ENCODE measurements around the gene ATP6V1B1.

The ATP6V1B1 gene

DNA sequence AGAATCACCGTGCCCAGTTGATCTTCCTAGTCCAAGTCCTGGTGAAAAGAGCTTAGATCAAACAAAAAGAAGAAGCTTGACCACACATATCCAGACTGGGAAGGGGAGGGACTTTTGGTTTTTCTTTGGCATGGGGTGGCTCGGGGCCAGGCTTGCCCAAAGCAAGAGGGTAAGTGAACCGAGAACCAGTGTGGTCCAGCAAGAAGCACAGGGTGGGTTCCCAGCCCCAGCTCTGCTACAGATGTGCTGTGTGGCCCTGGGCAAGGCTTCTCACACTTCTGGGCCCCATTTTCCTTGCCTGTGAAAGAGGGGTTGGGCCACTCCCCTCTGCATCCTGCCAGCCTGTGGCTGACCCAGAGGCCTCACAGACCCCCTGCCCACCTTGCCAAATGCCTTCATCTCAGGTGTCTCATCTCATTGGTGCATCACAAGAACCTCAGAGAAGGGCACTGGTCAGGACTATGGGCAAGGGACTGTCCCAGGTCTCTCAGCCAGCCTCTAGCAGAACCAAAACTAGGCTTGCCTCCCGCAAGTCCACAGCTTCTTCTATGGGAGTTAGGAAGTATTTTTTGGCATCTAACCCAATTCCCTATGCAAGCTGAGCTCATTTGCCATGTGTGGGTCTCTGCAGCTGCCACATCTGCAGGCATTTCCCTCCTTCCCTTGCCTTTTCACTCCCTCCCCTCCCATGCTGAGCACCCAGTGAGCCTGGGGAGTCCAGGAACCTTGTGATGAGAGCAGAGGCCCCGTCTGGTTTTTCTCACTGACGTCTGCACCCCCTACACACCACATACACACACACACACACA, 6.9 kb downstream of the ATP6V1B1 start:
- peaks cover 40% of the 10 kb centered on the region for H3K27me3 ChIP-seq (ENCODE audit: insufficient read depth, insufficient read length)
- peaks cover 31% of the 10 kb centered on the region for H3K4me1 ChIP-seq (ENCODE audit: insufficient read depth, insufficient read length)
- no peaks in the 10 kb centered on the region for H3K9me3 ChIP-seq (ENCODE audit: insufficient read depth, low read length)
- no peaks in the 10 kb centered on the region for H3K36me3 ChIP-seq (ENCODE audit: insufficient read depth, insufficient read length, low read length)
- no peak for DNase-seq (ENCODE audit: low read depth, low spot score)
- TF ChIP-seq ZNF274 (IDR thresholded peaks at IDR 0.05; ENCODE audit: low read depth, low read length) = no peak
- no peak overlapping the region for H3K4me3 ChIP-seq (ENCODE audit: insufficient read length, low read depth)
- H3K9ac ChIP-seq (ENCODE audit: insufficient read length, low read depth) = no peak overlapping the region

DNA sequence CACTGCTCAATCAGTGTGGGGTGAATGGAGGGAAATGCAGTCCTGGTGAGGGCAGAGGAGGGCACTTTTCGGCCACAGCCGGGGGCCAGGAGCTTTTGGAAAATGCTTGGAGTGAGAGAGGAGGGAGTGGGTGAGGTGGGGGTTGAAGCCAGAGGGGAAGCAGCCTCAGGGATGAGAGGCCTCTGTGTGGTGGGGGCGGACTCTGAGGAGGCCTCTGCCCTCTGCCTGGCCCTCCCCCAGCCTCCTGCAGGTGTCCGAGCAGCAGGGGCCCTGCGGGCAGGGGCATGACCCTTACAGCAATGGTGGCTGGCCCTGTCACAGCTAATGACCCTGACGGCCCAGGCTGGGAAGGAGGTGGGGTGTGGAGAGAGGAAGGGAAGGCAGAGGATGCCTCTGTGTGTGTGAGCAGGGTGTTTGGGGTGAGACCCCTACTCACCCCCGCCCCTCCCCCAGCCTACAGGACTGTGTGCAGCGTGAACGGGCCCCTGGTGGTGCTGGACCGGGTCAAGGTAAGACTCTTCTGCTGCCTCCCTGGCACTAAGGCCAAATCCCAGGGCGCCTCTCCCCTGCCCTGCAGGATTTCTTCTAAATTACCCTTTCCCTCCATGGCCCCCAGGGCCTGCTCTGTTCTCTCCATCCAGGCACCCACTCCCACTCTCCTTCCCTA, 7.6 kb downstream of the ATP6V1B1 start:
- Histone ChIP-seq H3K9ac (ENCODE audit: insufficient read length, low read depth) (peak overlapping the region; percentile 21), H3K36me3 (ENCODE audit: insufficient read depth, insufficient read length, low read length) (no peaks in the 10 kb centered on the region), H3K4me1 (ENCODE audit: insufficient read depth, insufficient read length) (peaks cover 31% of the 10 kb centered on the region), H3K4me3 (ENCODE audit: insufficient read length, low read depth) (no peak overlapping the region), H3K9me3 (ENCODE audit: insufficient read depth, low read length) (no peaks in the 10 kb centered on the region), H3K27me3 (ENCODE audit: insufficient read depth, insufficient read length) (peaks cover 47% of the 10 kb centered on the region)
- TF ChIP-seq YY1 (IDR thresholded peaks at IDR 0.05; ENCODE audit: insufficient read depth, insufficient read length) (no peak), SUZ12 (IDR thresholded peaks at IDR 0.05; ENCODE audit: extremely low read depth, insufficient read depth, insufficient read length) (no peak), ZNF274 (IDR thresholded peaks at IDR 0.05; ENCODE audit: low read depth, low read length) (no peak)
- DNase-seq (ENCODE audit: low read depth, low spot score) = no peak

DNA sequence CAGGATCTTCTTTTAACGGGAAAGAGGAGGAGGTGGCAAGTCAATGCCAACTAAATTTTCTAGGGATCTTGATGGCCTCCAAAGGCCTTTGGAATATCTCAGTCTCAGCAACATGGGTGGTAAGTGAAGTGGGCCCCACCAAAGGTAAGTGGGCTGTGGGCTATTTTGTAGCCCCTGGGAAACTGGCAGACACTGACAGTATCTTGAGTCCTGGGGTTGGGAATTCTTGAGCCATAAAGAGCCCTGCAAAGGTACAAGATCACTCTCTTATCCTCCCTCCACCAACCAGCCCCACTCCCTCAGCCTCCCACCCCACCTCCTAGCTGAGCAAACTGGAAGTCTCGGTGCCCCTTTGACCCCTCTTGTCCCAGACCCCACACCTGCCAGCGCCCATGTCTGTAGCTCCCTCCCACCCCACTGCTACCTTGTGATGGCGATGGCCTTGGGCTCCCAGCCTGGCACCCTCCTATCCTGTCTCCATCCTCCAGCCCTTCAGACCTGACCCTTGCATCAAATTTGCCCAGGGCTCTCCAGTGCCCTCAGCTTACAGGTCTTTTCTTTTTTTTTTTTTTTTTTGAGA, 8.5 kb downstream of the ATP6V1B1 start:
- TF ChIP-seq SUZ12 (IDR thresholded peaks at IDR 0.05; ENCODE audit: extremely low read depth, insufficient read depth, insufficient read length) = no peak
- TF ChIP-seq YY1 (IDR thresholded peaks at IDR 0.05; ENCODE audit: insufficient read depth, insufficient read length) = no peak
- TF ChIP-seq ZNF274 (IDR thresholded peaks at IDR 0.05; ENCODE audit: low read depth, low read length) = no peak
- DNase-seq (ENCODE audit: low read depth, low spot score) = no peak
- Histone ChIP-seq H3K36me3 (ENCODE audit: insufficient read depth, insufficient read length, low read length) (no peaks in the 10 kb centered on the region), H3K27me3 (ENCODE audit: insufficient read depth, insufficient read length) (peaks cover 55% of the 10 kb centered on the region), H3K9ac (ENCODE audit: insufficient read length, low read depth) (no peak overlapping the region), H3K4me3 (ENCODE audit: insufficient read length, low read depth) (no peak overlapping the region), H3K4me1 (ENCODE audit: insufficient read depth, insufficient read length) (peaks cover 26% of the 10 kb centered on the region), H3K9me3 (ENCODE audit: insufficient read depth, low read length) (no peaks in the 10 kb centered on the region)

- DNase-seq (ENCODE audit: low read depth, low spot score) = peak; percentile 65
- Histone ChIP-seq H3K4me1 (ENCODE audit: insufficient read depth, insufficient read length) (peaks cover 20% of the 10 kb centered on the region), H3K36me3 (ENCODE audit: insufficient read depth, insufficient read length, low read length) (no peaks in the 10 kb centered on the region), H3K4me3 (ENCODE audit: insufficient read length, low read depth) (no peak overlapping the region), H3K9ac (ENCODE audit: insufficient read length, low read depth) (no peak overlapping the region), H3K27me3 (ENCODE audit: insufficient read depth, insufficient read length) (peaks cover 35% of the 10 kb centered on the region), H3K9me3 (ENCODE audit: insufficient read depth, low read length) (no peaks in the 10 kb centered on the region)
- TF ChIP-seq SUZ12 (IDR thresholded peaks at IDR 0.05; ENCODE audit: extremely low read depth, insufficient read depth, insufficient read length) (no peak), YY1 (IDR thresholded peaks at IDR 0.05; ENCODE audit: insufficient read depth, insufficient read length) (no peak), ZNF274 (IDR thresholded peaks at IDR 0.05; ENCODE audit: low read depth, low read length) (no peak)
Measured at GRCh38 chr2:70946832-70947442, 11.2 kb downstream of the ATP6V1B1 start.

DNA sequence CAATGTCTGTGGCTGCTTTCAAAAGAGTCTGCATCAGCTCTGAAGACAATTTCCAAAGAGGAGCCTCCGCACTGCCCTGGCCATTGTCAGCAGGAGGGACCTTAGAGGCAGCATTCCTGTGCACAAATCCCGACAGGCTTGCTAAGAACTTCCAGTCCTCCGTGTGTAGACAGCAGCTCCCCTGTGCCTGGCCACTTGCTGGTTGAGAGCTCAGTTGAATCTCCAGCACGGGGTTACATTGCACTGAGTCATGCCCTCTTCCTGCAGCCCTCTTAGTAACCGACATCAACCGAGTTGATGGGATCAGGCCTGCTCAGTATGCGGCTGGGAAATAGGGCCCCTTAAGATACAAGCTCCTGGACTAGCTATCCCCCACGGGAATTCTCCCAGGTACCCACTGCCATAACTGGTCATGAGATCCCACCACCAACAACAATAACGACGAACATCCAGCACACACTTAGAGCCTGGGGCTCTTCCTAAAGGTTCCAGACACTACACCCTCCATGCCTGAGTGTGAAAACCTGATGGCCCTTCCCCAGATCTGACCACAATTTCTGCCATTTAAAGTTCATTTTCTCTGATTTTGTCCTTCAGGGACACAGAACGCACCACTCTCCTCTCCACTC, 12.0 kb downstream of the ATP6V1B1 start:
- no peaks in the 10 kb centered on the region for H3K36me3 ChIP-seq (ENCODE audit: insufficient read depth, insufficient read length, low read length)
- peaks cover 20% of the 10 kb centered on the region for H3K4me1 ChIP-seq (ENCODE audit: insufficient read depth, insufficient read length)
- H3K27me3 ChIP-seq (ENCODE audit: insufficient read depth, insufficient read length) = peaks cover 28% of the 10 kb centered on the region
- TF ChIP-seq YY1 (IDR thresholded peaks at IDR 0.05; ENCODE audit: insufficient read depth, insufficient read length) = no peak
- no peak for TF ChIP-seq ZNF274 (IDR thresholded peaks at IDR 0.05; ENCODE audit: low read depth, low read length)
- DNase-seq (ENCODE audit: low read depth, low spot score) = no peak
- peak overlapping the region; percentile 28 for H3K9ac ChIP-seq (ENCODE audit: insufficient read length, low read depth)
- no peak overlapping the region for H3K4me3 ChIP-seq (ENCODE audit: insufficient read length, low read depth)
- no peaks in the 10 kb centered on the region for H3K9me3 ChIP-seq (ENCODE audit: insufficient read depth, low read length)

DNA sequence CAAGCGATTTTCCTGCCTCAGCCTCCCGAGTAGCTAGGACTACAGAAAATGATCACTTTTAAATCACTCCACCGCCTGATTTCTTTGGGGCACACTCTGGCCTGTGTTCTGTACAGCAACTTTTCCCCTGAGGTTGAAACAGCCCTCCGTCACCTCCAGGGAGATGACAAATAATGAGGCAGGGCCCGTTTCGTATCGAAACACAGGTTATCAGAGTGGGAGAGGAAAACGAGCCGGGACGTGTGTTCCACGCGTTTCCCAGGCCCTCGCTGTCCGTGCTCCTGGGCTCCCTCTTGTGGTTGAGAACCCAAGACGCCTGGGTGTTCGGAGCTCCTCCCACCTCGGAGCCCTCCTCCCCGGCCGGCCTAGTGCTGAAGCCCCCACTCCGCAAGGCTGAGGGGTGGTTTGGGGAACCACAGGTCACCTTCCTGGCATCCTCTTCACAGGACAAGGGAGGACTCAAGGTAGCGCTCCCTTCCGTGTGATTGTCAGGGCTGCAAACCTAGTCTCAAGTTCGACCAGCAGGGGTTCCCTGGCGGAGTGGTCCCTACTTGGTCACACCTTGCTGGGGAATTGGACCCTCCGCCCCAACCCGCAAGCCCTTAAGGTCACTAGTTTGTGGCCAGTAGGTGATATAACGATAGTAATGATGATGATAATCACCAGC, 12.8 kb downstream of the ATP6V1B1 start:
- Histone ChIP-seq H3K36me3 (ENCODE audit: insufficient read depth, insufficient read length, low read length) (no peaks in the 10 kb centered on the region), H3K4me1 (ENCODE audit: insufficient read depth, insufficient read length) (peaks cover 15% of the 10 kb centered on the region), H3K27me3 (ENCODE audit: insufficient read depth, insufficient read length) (peaks cover 27% of the 10 kb centered on the region), H3K9me3 (ENCODE audit: insufficient read depth, low read length) (no peaks in the 10 kb centered on the region), H3K9ac (ENCODE audit: insufficient read length, low read depth) (peak overlapping the region; percentile 61), H3K4me3 (ENCODE audit: insufficient read length, low read depth) (peak overlapping the region; percentile 18)
- DNase-seq (ENCODE audit: low read depth, low spot score) = peak; percentile 58
- TF ChIP-seq YY1 (IDR thresholded peaks at IDR 0.05; ENCODE audit: insufficient read depth, insufficient read length) (no peak), ZNF274 (IDR thresholded peaks at IDR 0.05; ENCODE audit: low read depth, low read length) (no peak), SUZ12 (IDR thresholded peaks at IDR 0.05; ENCODE audit: extremely low read depth, insufficient read depth, insufficient read length) (no peak)
